HEK293T (cell line): ENCODE measurements around the gene TYRP1.

ENCODE experiments used
- FOXM1 ChIP-seq: fragments of 450-650 bp; IDR thresholded peaks from 2 replicates; pipeline ENCODE4 v1.6.1; 2017; ENCODE audit warnings: mild to moderate bottlenecking, borderline replicate concordance
- SP1 ChIP-seq: fragments of 450-650 bp; IDR thresholded peaks from 2 replicates; pipeline ENCODE4 v1.6.1; 2017
- TARDBP ChIP-seq: fragments of 450-650 bp; IDR thresholded peaks from 2 replicates; pipeline ENCODE4 v1.6.1; 2016

DNA sequence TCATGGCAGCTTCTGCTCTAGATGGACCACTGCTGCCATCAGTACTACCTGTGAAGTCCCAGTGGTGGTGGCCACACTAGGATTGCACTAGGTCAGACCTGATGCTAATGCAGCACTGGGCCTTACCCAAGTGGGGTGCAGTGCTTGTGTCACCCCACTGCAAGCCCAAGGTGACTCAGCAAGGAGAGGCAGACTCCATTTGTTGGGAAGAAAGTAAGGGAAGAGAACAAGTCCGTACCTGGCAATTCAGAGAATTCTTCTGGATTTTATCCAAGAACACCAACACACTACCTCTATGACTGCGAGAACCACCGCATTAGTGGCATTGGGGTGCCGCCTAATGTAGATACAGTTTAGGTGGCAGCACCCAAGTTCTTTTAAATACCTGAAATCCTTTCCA is 34.0 kb upstream of the TYRP1 start:
- TF ChIP-seq SP1 (no peak), TARDBP (no peak), FOXM1 (no peak)
